ENCODE measurements around the gene WDR45B.

DNA sequence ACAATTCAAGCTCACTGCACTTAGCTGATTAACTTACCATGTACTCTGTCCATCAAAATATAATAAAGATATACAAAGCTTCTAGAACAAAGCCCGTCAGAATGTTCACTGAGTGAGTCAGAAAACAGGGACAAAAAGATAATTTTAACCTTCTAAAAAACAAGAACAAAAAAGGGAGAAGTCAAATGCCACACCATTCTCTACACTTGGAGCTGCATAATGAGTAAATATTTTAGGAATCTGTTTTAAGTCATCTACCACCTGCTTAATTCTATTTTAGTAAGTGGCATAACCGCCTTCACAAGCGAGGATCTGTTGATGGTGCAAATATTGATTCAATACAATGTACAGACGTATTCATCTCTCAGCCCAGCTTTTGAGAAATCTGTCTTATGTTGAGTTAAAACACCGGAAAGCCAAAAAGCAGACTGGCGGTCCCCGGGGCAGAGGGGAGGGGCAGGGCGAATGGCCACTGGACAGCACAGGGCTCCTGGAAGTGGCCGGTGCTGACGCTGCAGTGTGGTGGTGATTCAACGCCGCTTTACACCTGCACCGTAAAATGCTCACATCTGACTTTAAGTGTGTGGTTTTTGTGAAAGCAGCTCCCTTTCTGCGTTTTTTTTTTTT lies 30.1 kb upstream of the WDR45B start:
- TF ChIP-seq, protein P1, sequence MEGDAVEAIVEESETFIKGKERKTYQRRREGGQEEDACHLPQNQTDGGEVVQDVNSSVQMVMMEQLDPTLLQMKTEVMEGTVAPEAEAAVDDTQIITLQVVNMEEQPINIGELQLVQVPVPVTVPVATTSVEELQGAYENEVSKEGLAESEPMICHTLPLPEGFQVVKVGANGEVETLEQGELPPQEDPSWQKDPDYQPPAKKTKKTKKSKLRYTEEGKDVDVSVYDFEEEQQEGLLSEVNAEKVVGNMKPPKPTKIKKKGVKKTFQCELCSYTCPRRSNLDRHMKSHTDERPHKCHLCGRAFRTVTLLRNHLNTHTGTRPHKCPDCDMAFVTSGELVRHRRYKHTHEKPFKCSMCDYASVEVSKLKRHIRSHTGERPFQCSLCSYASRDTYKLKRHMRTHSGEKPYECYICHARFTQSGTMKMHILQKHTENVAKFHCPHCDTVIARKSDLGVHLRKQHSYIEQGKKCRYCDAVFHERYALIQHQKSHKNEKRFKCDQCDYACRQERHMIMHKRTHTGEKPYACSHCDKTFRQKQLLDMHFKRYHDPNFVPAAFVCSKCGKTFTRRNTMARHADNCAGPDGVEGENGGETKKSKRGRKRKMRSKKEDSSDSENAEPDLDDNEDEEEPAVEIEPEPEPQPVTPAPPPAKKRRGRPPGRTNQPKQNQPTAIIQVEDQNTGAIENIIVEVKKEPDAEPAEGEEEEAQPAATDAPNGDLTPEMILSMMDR (IDR thresholded peaks at IDR 0.05): no peak
- TF ChIP-seq POLR2A (IDR thresholded peaks at IDR 0.05): no peak

Measured in Peyer's patch (tissue), 4 donors.